Embryonic facial prominence (tissue), 1 donor: ENCODE data around the gene URB2.
"Not testable (repeated sequence)": the region's sequence is repeated elsewhere in the genome, so short reads cannot be mapped to it uniquely, and the experiment has no call there.

ENCODE experiments used
- DNase-seq: peaks from one replicate; pipeline ENCODE4 v3.0.0-alpha.2; 2016; ENCODE audit errors: extremely low spot score

URB2 gene

GRCh38 chr1:229625915-229626831 is at the start of gene URB2, which contains the start of gene TAF5L:
Gene URB2 (plus strand): TSS chr1:229626247. CDS start chr1:229627634, 1,387 bp downstream.
Gene TAF5L (minus strand): TSS chr1:229626122. CDS start chr1:229614482, 11,640 bp downstream.
- DNase-seq, result peak; percentile 67

- DNase-seq, result no peak
These were observed 47.6 kb upstream of the URB2 start for GRCh38 chr1:229578168-229579058.

- no peak for DNase-seq
These were observed 46.9 kb upstream of the URB2 start for GRCh38 chr1:229579059-229579673.

GRCh38 chr1:229581485-229581884 is 44.6 kb upstream of the URB2 start:
- no peak for DNase-seq

GRCh38 chr1:229582011-229582694 is 43.9 kb upstream of the URB2 start:
- no peak for DNase-seq

GRCh38 chr1:229582715-229583114 is 43.3 kb upstream of the URB2 start:
- DNase-seq, result no peak

- DNase-seq, result no peak
These were observed 40.7 kb upstream of the URB2 start for GRCh38 chr1:229585338-229585737.

- DNase-seq, result no peak
These were observed 35.9 kb upstream of the URB2 start for GRCh38 chr1:229590119-229590518.

- no peak for DNase-seq
These were observed 32.2 kb upstream of the URB2 start for GRCh38 chr1:229593800-229594199.

GRCh38 chr1:229594227-229595008 is 31.6 kb upstream of the URB2 start:
- no peak for DNase-seq

- DNase-seq, result not testable (repeated sequence)
These were observed 30.2 kb upstream of the URB2 start for GRCh38 chr1:229595876-229596275.

- DNase-seq, result no peak
These were observed 28.9 kb upstream of the URB2 start for GRCh38 chr1:229596925-229597699.

GRCh38 chr1:229597877-229598276 is 28.2 kb upstream of the URB2 start:
- DNase-seq, result no peak

GRCh38 chr1:229599218-229599954 is 26.7 kb upstream of the URB2 start:
- no peak for DNase-seq

GRCh38 chr1:229600229-229600628 is 25.8 kb upstream of the URB2 start:
- DNase-seq, result no peak

- no peak for DNase-seq
These were observed 22.6 kb upstream of the URB2 start for GRCh38 chr1:229603371-229604005.

GRCh38 chr1:229607370-229607769 is 18.7 kb upstream of the URB2 start:
- no peak for DNase-seq

GRCh38 chr1:229608590-229608989 is 17.5 kb upstream of the URB2 start:
- DNase-seq, result no peak

GRCh38 chr1:229613938-229614337 is 12.1 kb upstream of the URB2 start:
- no peak for DNase-seq
